Fibroblast of lung (primary cell): ENCODE data around the gene NIF3L1. TPM values are rescaled to one million over a fixed set of nuclear protein-coding genes. Genes with fewer than 3 reads are reported as not detected.

ENCODE experiments used
- DNase-seq, 2 donors: peaks; one replicate each; pipeline versions ENCODE4 v3.0.0 to v3.0.0-alpha.2; 2010; ENCODE audit warnings: low read depth in 2 of 2
- H2AFZ ChIP-seq: 2 replicates; pipeline ENCODE4 v1.5.1; 2012; ENCODE audit warnings: low read length, control low read depth, inconsistent platforms
- H3K27ac ChIP-seq: 2 replicates; pipeline ENCODE4 v1.5.1; 2011; ENCODE audit warnings: low read length, control low read depth; ENCODE audit not compliant: insufficient read depth
- H3K27me3 ChIP-seq: 2 replicates; pipeline ENCODE4 v1.5.1; 2011; ENCODE audit warnings: mild to moderate bottlenecking, low read length; ENCODE audit not compliant: control insufficient read depth, insufficient read depth
- H3K36me3 ChIP-seq: 2 replicates; pipeline ENCODE4 v1.5.1; 2011; ENCODE audit warnings: low read length; ENCODE audit not compliant: control insufficient read depth, insufficient read depth
- H3K4me1 ChIP-seq: 2 replicates; pipeline ENCODE4 v1.5.1; 2011; ENCODE audit warnings: low read length; ENCODE audit not compliant: control insufficient read depth, insufficient read depth; ENCODE audit errors: extremely low read depth
- H3K4me2 ChIP-seq: 2 replicates; pipeline ENCODE4 v1.5.1; 2011; ENCODE audit warnings: low read length, control low read depth; ENCODE audit not compliant: insufficient read depth; ENCODE audit errors: extremely low read depth
- H3K4me3 ChIP-seq, 4 experiments: fragments of 200-600 bp in 1 of 4; sonication (generic) in 1 of 4; replicated peaks in 1 of 4; 2 replicates each; pipeline ENCODE4 v1.5.1; 2011 to 2016; ENCODE audit warnings: low read length in 4 of 4, low read depth in 3 of 4, mild to moderate bottlenecking in 3 of 4, control low read depth in 2 of 4, inconsistent platforms in 1 of 4, mixed read lengths in 1 of 4; ENCODE audit not compliant: insufficient read depth in 1 of 4; ENCODE audit errors: control extremely low read depth in 1 of 4
- H3K79me2 ChIP-seq: 2 replicates; pipeline ENCODE4 v1.5.1; 2012; ENCODE audit warnings: mild to moderate bottlenecking, low read length, inconsistent platforms; ENCODE audit not compliant: control insufficient read depth, insufficient read depth
- H3K9ac ChIP-seq: 2 replicates; pipeline ENCODE4 v1.5.1; 2011; ENCODE audit warnings: mild to moderate bottlenecking, low read length, control low read depth; ENCODE audit not compliant: insufficient read depth
- H3K9me3 ChIP-seq: 2 replicates; pipeline ENCODE4 v1.5.1; 2012; ENCODE audit warnings: low read depth, low read length; ENCODE audit not compliant: control insufficient read depth, insufficient read depth
- H4K20me1 ChIP-seq: 2 replicates; pipeline ENCODE4 v1.5.1; 2011; ENCODE audit warnings: low read length; ENCODE audit not compliant: control insufficient read depth, insufficient read depth; ENCODE audit errors: extremely low read depth
- CTCF ChIP-seq, 2 donors: IDR thresholded peaks in 1 of 2; conservative IDR thresholded peaks in 1 of 2; 1 replicate in 1 of 2; 2 replicates in 1 of 2; pipeline ENCODE4 v1.5.1; 2011 to 2012; ENCODE audit warnings: low read length in 2 of 2, control low read depth in 1 of 2, inconsistent platforms in 1 of 2, low read depth in 1 of 2, mild to moderate bottlenecking in 1 of 2
- EZH2 ChIP-seq: IDR thresholded peaks from 2 replicates; pipeline ENCODE4 v1.5.1; 2012; ENCODE audit warnings: low read length, control low read depth, mild to moderate bottlenecking; ENCODE audit errors: missing control alignments
- polyA plus RNA-seq, 2 donors: library from polyadenylated mRNA; depleted of rRNA in 1 of 2; stranded (reverse) in 1 of 2; unstranded in 1 of 2; fragments of >200 nt; gene quantifications; 2 replicates each; pipeline ENCODE4 v1.2.1, GENCODE V29; 2011 to 2012; ENCODE audit warnings: missing spikeins in 1 of 2
- total RNA-seq: library from RNA; depleted of rRNA; stranded (reverse); fragments of >200 nt; gene quantifications from 2 replicates; pipeline ENCODE4 v1.2.1, GENCODE V29; 2014

NIF3L1 gene
- total and polyA plus RNA-seq, 2 donors (not counting 1 experiment from before 2014, with no cell fraction given): 21.0 to 40.7 TPM

- H3K79me2 ChIP-seq: no peaks in the 10 kb centered on the region
- no peak overlapping the region for H3K9ac ChIP-seq
- DNase-seq: no peak
- no peaks in the 10 kb centered on the region for H3K4me1 ChIP-seq
- H3K27me3 ChIP-seq: no peaks in the 10 kb centered on the region
- H3K36me3 ChIP-seq: peaks cover 6% of the 10 kb centered on the region
- no peak overlapping the region for H3K4me2 ChIP-seq
- no peaks in the 10 kb centered on the region for H4K20me1 ChIP-seq
- H3K4me3 ChIP-seq: no peak overlapping the region
- no peak overlapping the region for H3K27ac ChIP-seq
- H2AFZ ChIP-seq: no peak overlapping the region
- TF ChIP-seq EZH2 (no peak), CTCF (conservative IDR thresholded peaks at IDR 0.05 in 1 of 2, IDR thresholded peaks at IDR 0.05 in 1 of 2; ENCODE audit: low read depth in 1 of 2, low read length in 2 of 2) (no peak)
- H3K9me3 ChIP-seq: no peaks in the 10 kb centered on the region
Observed at GRCh38 chr2:200847269-200847668, 41.9 kb upstream of the NIF3L1 start.

- TF ChIP-seq EZH2 (no peak), CTCF (conservative IDR thresholded peaks at IDR 0.05 in 1 of 2, IDR thresholded peaks at IDR 0.05 in 1 of 2; ENCODE audit: low read depth in 1 of 2, low read length in 2 of 2) (no peak)
- no peak overlapping the region for H3K27ac ChIP-seq
- H3K9me3 ChIP-seq: no peaks in the 10 kb centered on the region
- no peaks in the 10 kb centered on the region for H4K20me1 ChIP-seq
- no peaks in the 10 kb centered on the region for H3K4me1 ChIP-seq
- H3K36me3 ChIP-seq: peaks cover 10% of the 10 kb centered on the region
- no peak overlapping the region for H3K9ac ChIP-seq
- H2AFZ ChIP-seq: no peak overlapping the region
- DNase-seq: no peak
- H3K79me2 ChIP-seq: no peaks in the 10 kb centered on the region
- no peak overlapping the region for H3K4me2 ChIP-seq
- no peak overlapping the region for H3K4me3 ChIP-seq
- H3K27me3 ChIP-seq: no peaks in the 10 kb centered on the region
Observed at GRCh38 chr2:200847939-200848338, 41.2 kb upstream of the NIF3L1 start.

- H4K20me1 ChIP-seq: no peaks in the 10 kb centered on the region
- no peak overlapping the region for H2AFZ ChIP-seq
- no peaks in the 10 kb centered on the region for H3K4me1 ChIP-seq
- no peaks in the 10 kb centered on the region for H3K27me3 ChIP-seq
- peaks cover 11% of the 10 kb centered on the region for H3K36me3 ChIP-seq
- no peak for TF ChIP-seq EZH2
- TF ChIP-seq CTCF (conservative IDR thresholded peaks at IDR 0.05 in 1 of 2, IDR thresholded peaks at IDR 0.05 in 1 of 2; ENCODE audit: low read depth in 1 of 2, low read length in 2 of 2): no peak
- no peak overlapping the region for H3K4me3 ChIP-seq
- no peak for DNase-seq
- H3K4me2 ChIP-seq: no peak overlapping the region
- no peaks in the 10 kb centered on the region for H3K9me3 ChIP-seq
- peaks cover 1% of the 10 kb centered on the region for H3K79me2 ChIP-seq
- H3K9ac ChIP-seq: no peak overlapping the region
- no peak overlapping the region for H3K27ac ChIP-seq
Observed at GRCh38 chr2:200850512-200851256, 38.5 kb upstream of the NIF3L1 start.
